HEK293 (cell line): ENCODE data around the gene TM6SF1.

ENCODE experiments used
- CTCF ChIA-PET: fragments of 350-600 bp; formaldehyde crosslinking; extraction: SDS; loops from one replicate; lab custom pipeline; 2021; ENCODE audit warnings: antibody characterized with exemption; lab: Yijun Ruan, JAX
- POLR2A ChIA-PET: fragments of 300-600 bp; formaldehyde crosslinking; extraction: SDS; loops from one replicate; lab custom pipeline; 2020; ENCODE audit warnings: antibody characterized with exemption, inconsistent platforms; lab: Yijun Ruan, JAX
- H3K27ac ChIP-seq: fragments of 200-500 bp; sonication (Bioruptor generic); 2 replicates; pipeline ENCODE4 v1.5.1; 2014; ENCODE audit warnings: low read depth, low read length, control low read depth, inconsistent platforms; ENCODE audit errors: extremely low read depth
- H3K36me3 ChIP-seq, 2 experiments: fragments of 200-500 bp in 1 of 2; sonication (Bioruptor generic) in 1 of 2; 1 replicate in 1 of 2; 2 replicates in 1 of 2; pipeline ENCODE4 v1.5.1; 2014 to 2017; ENCODE audit warnings: inconsistent platforms in 2 of 2, low read length in 2 of 2; ENCODE audit not compliant: control insufficient read depth in 2 of 2, insufficient read depth in 1 of 2
- H3K4me1 ChIP-seq: fragments of 200-500 bp; sonication (Bioruptor generic); 2 replicates; pipeline ENCODE4 v1.5.1; 2014; ENCODE audit warnings: mild to moderate bottlenecking, low read length, inconsistent platforms; ENCODE audit not compliant: control insufficient read depth, insufficient read depth
- H3K4me3 ChIP-seq: 2 replicates; pipeline ENCODE4 v1.5.1; 2011; ENCODE audit warnings: low read depth, mild to moderate bottlenecking, control low read depth, low read length, moderate library complexity
- H3K9me3 ChIP-seq: fragments of 200-500 bp; sonication (Bioruptor generic); 2 replicates; pipeline ENCODE4 v1.5.1; 2014; ENCODE audit warnings: low read depth, low read length, inconsistent platforms; ENCODE audit not compliant: control insufficient read depth, insufficient read depth
- FEZF1 ChIP-seq: fragments of 450-650 bp; formaldehyde crosslinking; IDR thresholded peaks from 2 replicates; pipeline ENCODE4 v1.5.1; 2016; ENCODE audit warnings: missing biosample characterization, missing genetic modification characterization
- GFI1B ChIP-seq: fragments of 450-650 bp; formaldehyde crosslinking; IDR thresholded peaks from 2 replicates; pipeline ENCODE4 v1.5.1; 2016; ENCODE audit warnings: missing biosample characterization, missing genetic modification characterization
- KLF8 ChIP-seq: fragments of 450-650 bp; formaldehyde crosslinking; IDR thresholded peaks from 2 replicates; pipeline ENCODE4 v1.5.1; 2016; ENCODE audit warnings: missing biosample characterization, missing genetic modification characterization
- KLF9 ChIP-seq: fragments of 450-650 bp; formaldehyde crosslinking; IDR thresholded peaks from 2 replicates; pipeline ENCODE4 v1.5.1; 2016; ENCODE audit warnings: missing biosample characterization, missing genetic modification characterization, low read depth
- SALL2 ChIP-seq: fragments of 450-650 bp; formaldehyde crosslinking; IDR thresholded peaks from 2 replicates; pipeline ENCODE4 v1.5.0; 2017; ENCODE audit warnings: missing biosample characterization, mild to moderate bottlenecking, missing genetic modification characterization, borderline replicate concordance
- ZBTB49 ChIP-seq: fragments of 450-650 bp; formaldehyde crosslinking; IDR thresholded peaks from 2 replicates; pipeline ENCODE4 v1.5.1; 2016; ENCODE audit warnings: missing biosample characterization, missing genetic modification characterization, low read depth
- ZNF133 ChIP-seq: fragments of 450-650 bp; formaldehyde crosslinking; IDR thresholded peaks from 2 replicates; pipeline ENCODE4 v1.5.1; 2016; ENCODE audit warnings: missing biosample characterization, missing genetic modification characterization
- ZNF148 ChIP-seq: fragments of 450-650 bp; formaldehyde crosslinking; IDR thresholded peaks from 2 replicates; pipeline ENCODE4 v1.5.0; 2017; ENCODE audit warnings: missing biosample characterization, missing genetic modification characterization, borderline replicate concordance
- ZNF2 ChIP-seq: fragments of 450-650 bp; formaldehyde crosslinking; IDR thresholded peaks from 2 replicates; pipeline ENCODE4 v1.5.1; 2016; ENCODE audit warnings: missing biosample characterization, missing genetic modification characterization
- ZNF514 ChIP-seq: fragments of 450-650 bp; formaldehyde crosslinking; IDR thresholded peaks from 2 replicates; pipeline ENCODE4 v1.5.1; 2016; ENCODE audit warnings: missing biosample characterization, missing genetic modification characterization
- ZNF560 ChIP-seq: fragments of 450-650 bp; formaldehyde crosslinking; IDR thresholded peaks from 2 replicates; pipeline ENCODE4 v1.5.1; 2017; ENCODE audit warnings: missing biosample characterization, missing genetic modification characterization, borderline replicate concordance
- ZNF670 ChIP-seq: fragments of 450-650 bp; formaldehyde crosslinking; IDR thresholded peaks from 2 replicates; pipeline ENCODE4 v1.5.1; 2016; ENCODE audit warnings: missing biosample characterization, missing genetic modification characterization, low read depth
- TF ChIP-seq, protein P1 (sequence below): fragments of 450-650 bp; formaldehyde crosslinking; IDR thresholded peaks from 2 replicates; pipeline ENCODE4 v1.5.1; 2016; ENCODE audit warnings: missing biosample characterization, missing genetic modification characterization
- TF ChIP-seq, protein P2 (sequence below): fragments of 450-650 bp; formaldehyde crosslinking; IDR thresholded peaks from 2 replicates; pipeline ENCODE4 v1.5.1; 2016; ENCODE audit warnings: missing biosample characterization, missing genetic modification characterization

The TM6SF1 gene

DNA sequence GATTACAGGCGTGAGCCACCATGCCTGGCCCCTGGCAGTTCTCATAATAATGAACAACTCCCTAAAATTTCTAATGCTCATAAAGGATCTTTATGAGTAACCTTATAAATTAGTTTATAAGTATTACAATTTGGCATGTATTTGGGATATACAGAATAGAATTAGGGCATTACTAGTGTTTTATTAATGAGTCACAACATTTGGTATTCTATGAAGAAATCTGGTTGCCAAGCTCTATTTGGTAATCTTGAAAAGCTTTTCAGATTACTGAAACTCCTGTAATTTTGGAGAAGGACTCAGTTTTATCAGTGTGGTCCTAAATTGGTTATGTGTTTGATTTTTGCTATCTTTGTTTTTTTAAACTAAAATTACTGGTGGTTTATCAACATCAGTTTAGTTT is 45.8 kb downstream of the TM6SF1 start:
- H3K9me3 ChIP-seq = no peaks in the 10 kb centered on the region
- H3K27ac ChIP-seq = no peak overlapping the region
- TF ChIP-seq, protein P1, sequence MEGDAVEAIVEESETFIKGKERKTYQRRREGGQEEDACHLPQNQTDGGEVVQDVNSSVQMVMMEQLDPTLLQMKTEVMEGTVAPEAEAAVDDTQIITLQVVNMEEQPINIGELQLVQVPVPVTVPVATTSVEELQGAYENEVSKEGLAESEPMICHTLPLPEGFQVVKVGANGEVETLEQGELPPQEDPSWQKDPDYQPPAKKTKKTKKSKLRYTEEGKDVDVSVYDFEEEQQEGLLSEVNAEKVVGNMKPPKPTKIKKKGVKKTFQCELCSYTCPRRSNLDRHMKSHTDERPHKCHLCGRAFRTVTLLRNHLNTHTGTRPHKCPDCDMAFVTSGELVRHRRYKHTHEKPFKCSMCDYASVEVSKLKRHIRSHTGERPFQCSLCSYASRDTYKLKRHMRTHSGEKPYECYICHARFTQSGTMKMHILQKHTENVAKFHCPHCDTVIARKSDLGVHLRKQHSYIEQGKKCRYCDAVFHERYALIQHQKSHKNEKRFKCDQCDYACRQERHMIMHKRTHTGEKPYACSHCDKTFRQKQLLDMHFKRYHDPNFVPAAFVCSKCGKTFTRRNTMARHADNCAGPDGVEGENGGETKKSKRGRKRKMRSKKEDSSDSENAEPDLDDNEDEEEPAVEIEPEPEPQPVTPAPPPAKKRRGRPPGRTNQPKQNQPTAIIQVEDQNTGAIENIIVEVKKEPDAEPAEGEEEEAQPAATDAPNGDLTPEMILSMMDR (tag by site-specific recombination) = no peak
- TF ChIP-seq ZNF133 (tag by site-specific recombination) (no peak), ZNF2 (tag by site-specific recombination) (no peak), ZNF514 (no peak), ZNF670 (no peak), KLF9 (no peak), GFI1B (tag by site-specific recombination) (no peak)
- POLR2A ChIA-PET = interaction anchor here (0.7 kb wide), 1 partner anchor 96 kb away, joined by 3 read pairs; no protein-coding TSS in a partner anchor
- peaks cover 41 to 63% of the 10 kb centered on the region in 2 experiments for H3K36me3 ChIP-seq
- no peak overlapping the region for H3K4me3 ChIP-seq
- H3K4me1 ChIP-seq = no peaks in the 10 kb centered on the region
- CTCF ChIA-PET = interaction anchor here (1.2 kb wide), 1 partner anchor 14 kb away, joined by 3 read pairs; no protein-coding TSS in a partner anchor

GRCh38 chr15:83155942-83156341 is 48.5 kb downstream of the TM6SF1 start:
- ChIA-PET CTCF (no interaction called here), POLR2A (no interaction called here)
- Histone ChIP-seq H3K9me3 (no peaks in the 10 kb centered on the region), H3K4me3 (no peak overlapping the region), H3K36me3 (peaks cover 23 to 48% of the 10 kb centered on the region in 2 experiments), H3K27ac (no peak overlapping the region), H3K4me1 (no peaks in the 10 kb centered on the region)
- no peak for TF ChIP-seq ZNF148 (tag by site-specific recombination)

DNA sequence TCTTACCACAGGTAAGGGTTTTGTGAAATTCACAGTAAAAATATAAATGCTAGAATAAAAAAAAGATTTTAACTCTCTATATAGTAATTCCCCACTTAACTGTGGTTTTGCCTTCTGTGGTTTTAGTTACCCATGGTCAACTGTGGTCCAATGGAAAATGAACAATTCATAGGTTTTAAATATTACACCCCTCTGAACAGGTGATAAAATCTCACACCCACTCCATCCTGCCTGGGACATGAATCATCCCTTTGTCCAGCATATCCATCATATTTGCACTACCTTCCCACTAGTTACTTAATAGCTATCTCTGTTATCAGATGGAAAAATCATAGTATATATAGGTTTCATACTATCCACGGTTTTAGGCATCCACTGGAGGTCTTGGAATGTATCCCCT is 50.9 kb downstream of the TM6SF1 start:
- no peak for TF ChIP-seq SALL2 (tag by site-specific recombination)
- no peak for TF ChIP-seq ZNF560 (tag by site-specific recombination)
- TF ChIP-seq FEZF1 = no peak
- TF ChIP-seq, protein P2, sequence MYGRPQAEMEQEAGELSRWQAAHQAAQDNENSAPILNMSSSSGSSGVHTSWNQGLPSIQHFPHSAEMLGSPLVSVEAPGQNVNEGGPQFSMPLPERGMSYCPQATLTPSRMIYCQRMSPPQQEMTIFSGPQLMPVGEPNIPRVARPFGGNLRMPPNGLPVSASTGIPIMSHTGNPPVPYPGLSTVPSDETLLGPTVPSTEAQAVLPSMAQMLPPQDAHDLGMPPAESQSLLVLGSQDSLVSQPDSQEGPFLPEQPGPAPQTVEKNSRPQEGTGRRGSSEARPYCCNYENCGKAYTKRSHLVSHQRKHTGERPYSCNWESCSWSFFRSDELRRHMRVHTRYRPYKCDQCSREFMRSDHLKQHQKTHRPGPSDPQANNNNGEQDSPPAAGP (tag by site-specific recombination) = no peak
- TF ChIP-seq ZBTB49 = no peak
- TF ChIP-seq KLF8 (tag by site-specific recombination) = no peak
- Histone ChIP-seq H3K4me3 (no peak overlapping the region), H3K9me3 (no peaks in the 10 kb centered on the region), H3K27ac (no peak overlapping the region), H3K36me3 (peaks cover 23 to 41% of the 10 kb centered on the region in 2 experiments), H3K4me1 (no peaks in the 10 kb centered on the region)
- POLR2A ChIA-PET = no interaction called here
- CTCF ChIA-PET = interaction anchor here (0.7 kb wide), 1 partner anchor 89 kb away, joined by 3 read pairs; no protein-coding TSS in a partner anchor
